Tibial nerve (tissue), 4 donors: ENCODE data around the gene PNPLA7.

ENCODE experiments used
- CTCF ChIP-seq, 5 experiments: fragments of 200-600 bp in 3 of 5; fragments of 450-650 bp in 2 of 5; sonication (generic) in 3 of 5; IDR thresholded peaks; one replicate each; pipeline ENCODE4 v1.5.1; 2016 to 2019; ENCODE audit warnings: antibody characterized with exemption in 5 of 5, mild to moderate bottlenecking in 3 of 5, moderate library complexity in 2 of 5
- EP300 ChIP-seq, 2 donors: sonication (generic); formaldehyde crosslinking; IDR thresholded peaks; one replicate each; pipeline ENCODE4 v1.6.1; 2017; ENCODE audit warnings: antibody characterized with exemption in 2 of 2, mild to moderate bottlenecking in 1 of 2
- POLR2A ChIP-seq, 2 donors: fragments of 450-650 bp; IDR thresholded peaks; one replicate each; pipeline ENCODE4 v1.6.1; 2017; ENCODE audit warnings: antibody characterized with exemption in 2 of 2, mild to moderate bottlenecking in 2 of 2, moderate library complexity in 2 of 2

GRCh38 chr9:137502008-137502911 lies 47.9 kb downstream of the PNPLA7 start:
- TF ChIP-seq CTCF (IDR thresholded peaks at IDR 0.05) = no peak
- TF ChIP-seq POLR2A (IDR thresholded peaks at IDR 0.05) = no peak
- no peak for TF ChIP-seq EP300 (IDR thresholded peaks at IDR 0.05)
